T-helper 1 cell treated with Interleukin-12 subunit alpha and Interleukin-12 subunit beta and Interleukin-4 antibody, amounts not matched to agents 30 ng/mL and 1 ng/mL, for 36 hours (primary cell): ENCODE results near the gene ANKRD49. TPM values are rescaled to one million over a fixed set of nuclear protein-coding genes. Genes with fewer than 3 reads are reported as not detected.
"Not testable (repeated sequence)": the region's sequence is repeated elsewhere in the genome, so short reads cannot be mapped to it uniquely, and the experiment has no call there.

Experiments used
- intact Hi-C: fragments of 100-400 bp; cut with micrococcal nuclease; formaldehyde crosslinking; loops from one replicate; pipeline ENCODE4 v1.15.1; 2024
- total RNA-seq: library from RNA; stranded (reverse); gene quantifications from 2 replicates; pipeline ENCODE4 v1.2.3, GENCODE V29; 2022

Gene ANKRD49
- total RNA-seq, 1 donor from 2014 or later, result 25.0 TPM

GRCh38 chr11:94506513-94506912 lies 12.7 kb downstream of the ANKRD49 start:
- intact Hi-C loops, result not testable (repeated sequence)

GRCh38 chr11:94507485-94507884 lies 13.7 kb downstream of the ANKRD49 start:
- intact Hi-C loops, result no loop called here

GRCh38 chr11:94511932-94512781 lies 18.4 kb downstream of the ANKRD49 start, which contains the start of gene C11orf97:
TSS of gene C11orf97 (plus strand) at chr11:94512461. CDS start at chr11:94512529, 68 bp downstream.
- intact Hi-C loops, result loop anchor here (5.0 kb wide), 1 partner anchor 1570 kb away; no protein-coding TSS in a partner anchor

GRCh38 chr11:94513091-94513490 lies 19.3 kb downstream of the ANKRD49 start:
- intact Hi-C loops, result loop anchor here (5.0 kb wide), 1 partner anchor 1571 kb away; no protein-coding TSS in a partner anchor

- intact Hi-C loops, result no loop called here
Observed at GRCh38 chr11:94515398-94515797, 21.6 kb downstream of the ANKRD49 start.

- intact Hi-C loops, result no loop called here
Observed at GRCh38 chr11:94516725-94517124, 22.9 kb downstream of the ANKRD49 start.

- intact Hi-C loops, result loop anchor here (2.0 kb wide), 1 partner anchor 245 kb away; no protein-coding TSS in a partner anchor
Observed at GRCh38 chr11:94518300-94518699, 24.5 kb downstream of the ANKRD49 start.

GRCh38 chr11:94519478-94520084 lies 25.8 kb downstream of the ANKRD49 start:
- intact Hi-C loops, result loop anchor here (1.0 to 2.0 kb wide), 5 partner anchors 24 to 1907 kb away; partner anchors contain the start of gene FUT4

GRCh38 chr11:94521684-94522083 lies 27.9 kb downstream of the ANKRD49 start:
- intact Hi-C loops, result no loop called here

GRCh38 chr11:94524341-94524740 lies 30.6 kb downstream of the ANKRD49 start:
- intact Hi-C loops, result no loop called here

GRCh38 chr11:94525546-94526324 lies 32.0 kb downstream of the ANKRD49 start:
- intact Hi-C loops, result no loop called here

- intact Hi-C loops, result no loop called here
Observed at GRCh38 chr11:94526645-94527438, 33.1 kb downstream of the ANKRD49 start.

GRCh38 chr11:94528551-94528950 lies 34.8 kb downstream of the ANKRD49 start:
- intact Hi-C loops, result no loop called here

- intact Hi-C loops, result no loop called here
Observed at GRCh38 chr11:94532211-94532610, 38.4 kb downstream of the ANKRD49 start.

GRCh38 chr11:94533206-94533605 lies 39.4 kb downstream of the ANKRD49 start:
- intact Hi-C loops, result no loop called here

GRCh38 chr11:94533696-94534630 lies 40.2 kb downstream of the ANKRD49 start:
- intact Hi-C loops, result no loop called here

- intact Hi-C loops, result no loop called here
Observed at GRCh38 chr11:94536386-94536785, 42.6 kb downstream of the ANKRD49 start.

GRCh38 chr11:94537031-94537600 lies 43.3 kb downstream of the ANKRD49 start:
- intact Hi-C loops, result no loop called here

- intact Hi-C loops, result no loop called here
Observed at GRCh38 chr11:94539420-94539819, 45.6 kb downstream of the ANKRD49 start.
